ELF-1 (cell line): ENCODE results near the gene CDKN1A.
A peak's percentile ranks its signal among the peaks of the same experiment; 100 is the strongest.
"Not testable (repeated sequence)": the region's sequence is repeated elsewhere in the genome, so short reads cannot be mapped to it uniquely, and the experiment has no call there.

Experiments
- DNase-seq: peaks from one replicate; pipeline ENCODE4 v3.0.0-alpha.2; 2016; ENCODE audit warnings: low read depth, low spot score

The CDKN1A gene

GRCh38 chr6:36678488-36679042 is at the start of gene CDKN1A:
TSS of gene CDKN1A (plus strand) at chr6:36678714. CDS start at chr6:36684102, 5,388 bp downstream.
- DNase-seq: peak; percentile 92

GRCh38 chr6:36629784-36630183 is 48.7 kb upstream of the CDKN1A start:
- DNase-seq: no peak

- peak; percentile 32 for DNase-seq
These were observed 47.0 kb upstream of the CDKN1A start for GRCh38 chr6:36631326-36632011.

- no peak for DNase-seq
These were observed 45.1 kb upstream of the CDKN1A start for GRCh38 chr6:36633370-36633769.

GRCh38 chr6:36633915-36634314 is 44.6 kb upstream of the CDKN1A start:
- peak; percentile 51 for DNase-seq

- DNase-seq: no peak
These were observed 44.0 kb upstream of the CDKN1A start for GRCh38 chr6:36634317-36635108.

GRCh38 chr6:36636283-36636682 is 42.2 kb upstream of the CDKN1A start:
- DNase-seq: no peak

- DNase-seq: peak; percentile 70
These were observed 41.7 kb upstream of the CDKN1A start for GRCh38 chr6:36636687-36637418.

GRCh38 chr6:36638579-36638978 is 39.9 kb upstream of the CDKN1A start:
- DNase-seq: no peak

- no peak for DNase-seq
These were observed 39.2 kb upstream of the CDKN1A start for GRCh38 chr6:36639171-36639808.

- DNase-seq: no peak
These were observed 37.0 kb upstream of the CDKN1A start for GRCh38 chr6:36641543-36641942.

- no peak for DNase-seq
These were observed 35.3 kb upstream of the CDKN1A start for GRCh38 chr6:36642913-36643817.

GRCh38 chr6:36643977-36644376 is 34.5 kb upstream of the CDKN1A start:
- no peak for DNase-seq

- no peak for DNase-seq
These were observed 29.4 kb upstream of the CDKN1A start for GRCh38 chr6:36649086-36649485.

GRCh38 chr6:36649701-36650484 is 28.6 kb upstream of the CDKN1A start:
- DNase-seq: no peak

- peak; percentile 57 for DNase-seq
These were observed 27.6 kb upstream of the CDKN1A start for GRCh38 chr6:36650848-36651478.

- DNase-seq: no peak
These were observed 26.7 kb upstream of the CDKN1A start for GRCh38 chr6:36651659-36652379.

GRCh38 chr6:36654469-36654868 is 24.0 kb upstream of the CDKN1A start:
- not testable (repeated sequence) for DNase-seq
